GM12892 (cell line): ENCODE results near the gene CPE.

Experiments
- POLR2A ChIP-seq: IDR thresholded peaks from 2 replicates; pipeline ENCODE4 v1.6.1; 2011; ENCODE audit warnings: low read depth, low read length, control low read depth
- POLR2AphosphoS5 ChIP-seq: IDR thresholded peaks from 2 replicates; pipeline ENCODE4 v1.6.1; 2011; ENCODE audit warnings: low read depth, low read length, control low read depth
- TAF1 ChIP-seq: IDR thresholded peaks from 2 replicates; pipeline ENCODE4 v1.6.1; 2011; ENCODE audit warnings: low read depth, mild to moderate bottlenecking, control low read depth, low read length, borderline replicate concordance

DNA sequence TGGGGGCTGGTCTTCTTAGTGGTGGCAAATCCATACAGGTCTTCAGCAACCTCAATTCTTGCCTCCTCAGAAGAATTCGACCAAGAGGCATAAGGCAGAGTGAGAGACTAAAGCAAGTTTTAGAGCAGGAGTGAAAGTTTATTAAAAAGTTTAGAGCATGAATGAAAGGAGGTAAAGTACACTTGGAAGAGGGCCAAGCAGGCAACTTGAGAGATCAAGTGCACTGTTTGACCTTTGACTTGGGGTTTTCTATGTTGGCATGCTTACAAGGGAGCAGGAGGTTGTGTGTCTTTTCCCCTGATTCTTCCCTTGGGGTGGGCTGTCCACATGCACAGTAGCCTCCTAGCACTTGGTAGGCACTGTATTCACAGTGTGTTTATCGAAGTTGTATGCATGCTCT is 91.2 kb downstream of the CPE start:
- TF ChIP-seq POLR2A (no peak), POLR2AphosphoS5 (no peak), TAF1 (no peak)
